ENCODE measurements around the gene ALG2. TPM values are rescaled to one million over a fixed set of nuclear protein-coding genes. Genes with fewer than 3 reads are reported as not detected.

ALG2 gene
- total and polyA plus RNA-seq, 9 of the 15 experiments (the other 6 are each of a cell fraction or from before 2014, with no cell fraction given), result 4.9 to 41.9 (median 20.2) TPM

DNA sequence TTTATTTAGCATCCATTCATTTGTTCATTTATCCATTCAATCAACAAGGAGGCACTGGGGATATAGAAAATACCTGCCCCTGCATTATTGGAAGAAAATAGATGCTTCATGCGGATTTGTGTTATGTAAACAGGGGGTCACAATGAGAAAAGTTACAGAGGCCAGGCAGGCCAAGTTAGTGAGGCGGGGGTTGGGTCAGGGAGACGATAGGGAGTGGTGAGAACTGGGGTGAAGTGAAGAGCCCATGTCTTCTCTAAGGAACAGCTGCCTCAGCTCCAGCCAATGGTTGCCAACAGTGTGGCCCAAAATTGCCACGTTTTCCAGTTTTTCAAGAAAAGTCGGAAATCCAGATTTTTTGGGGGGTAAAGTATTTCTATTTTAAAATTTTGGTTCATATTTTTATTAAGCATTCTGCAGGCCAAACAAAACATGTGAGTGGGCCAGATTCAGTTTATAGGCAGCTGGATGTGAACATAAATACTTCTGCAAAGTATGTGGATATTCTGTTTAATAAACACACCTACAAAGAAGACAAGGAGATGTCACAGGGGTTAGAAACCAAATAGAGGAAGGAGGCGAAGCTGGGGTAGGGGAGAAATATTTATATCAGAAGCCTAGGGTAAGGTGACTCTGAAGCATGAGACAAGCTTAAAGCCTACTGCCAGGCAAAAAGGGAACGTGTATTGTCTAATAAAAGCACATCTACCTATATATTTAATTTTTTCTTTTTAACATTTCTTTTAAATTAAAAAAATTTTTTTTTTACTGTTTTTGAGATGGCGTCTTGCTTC is 44.0 kb downstream of the ALG2 start:
- Histone ChIP-seq H3K79me2 (ENCODE audit: control insufficient read depth, insufficient read depth, low read length) (no peaks in the 10 kb centered on the region), H3K9me1 (ENCODE audit: control insufficient read depth, insufficient read depth, low read length) (no peaks in the 10 kb centered on the region), H3K36me3 (ENCODE audit: control insufficient read depth, insufficient read depth, low read length) (no peaks in the 10 kb centered on the region), H3K9ac (ENCODE audit: insufficient read depth in 1 of 2, low read depth in 2 of 2, low read length in 2 of 2) (no peak overlapping the region), H3K27ac (ENCODE audit: extremely low read depth, low read depth, low read length) (no peak overlapping the region), H4K20me1 (replicated peaks; ENCODE audit: control insufficient read depth, insufficient read depth, low read length) (no peaks in the 10 kb centered on the region), H3K9me3 (replicated peaks; ENCODE audit: control insufficient read depth, insufficient read depth, low read depth, low read length) (no peaks in the 10 kb centered on the region), H3K27me3 (ENCODE audit: control insufficient read depth in 2 of 2, insufficient read depth in 2 of 2, low read length in 2 of 2) (peaks cover 0 to 28% of the 10 kb centered on the region in 2 experiments), H3K4me1 (replicated peaks in 1 of 2; ENCODE audit: control insufficient read depth in 2 of 2, insufficient read depth in 2 of 2, low read length in 2 of 2) (no peaks in the 10 kb centered on the region), H2AFZ (ENCODE audit: low read depth, low read length) (no peak overlapping the region), H3K4me2 (ENCODE audit: insufficient read depth, low read length) (no peak overlapping the region), H3K4me3 (no peak overlapping the region)
- no peak for DNase-seq (ENCODE audit: extremely low read depth in 1 of 4, low spot score in 3 of 4)
- 11% methylated on average over 8 of the region's 8 CpGs for WGBS (ENCODE audit: insufficient coverage, low coverage, missing lambda C conversion rate)
- TF ChIP-seq PYGO2 (tag; IDR thresholded peaks at IDR 0.05) (no peak), MYNN (IDR thresholded peaks at IDR 0.05) (no peak), MYNN (CRISPR knock-in tag; IDR thresholded peaks at IDR 0.05) (no peak)
- TF ChIP-seq, protein P1, sequence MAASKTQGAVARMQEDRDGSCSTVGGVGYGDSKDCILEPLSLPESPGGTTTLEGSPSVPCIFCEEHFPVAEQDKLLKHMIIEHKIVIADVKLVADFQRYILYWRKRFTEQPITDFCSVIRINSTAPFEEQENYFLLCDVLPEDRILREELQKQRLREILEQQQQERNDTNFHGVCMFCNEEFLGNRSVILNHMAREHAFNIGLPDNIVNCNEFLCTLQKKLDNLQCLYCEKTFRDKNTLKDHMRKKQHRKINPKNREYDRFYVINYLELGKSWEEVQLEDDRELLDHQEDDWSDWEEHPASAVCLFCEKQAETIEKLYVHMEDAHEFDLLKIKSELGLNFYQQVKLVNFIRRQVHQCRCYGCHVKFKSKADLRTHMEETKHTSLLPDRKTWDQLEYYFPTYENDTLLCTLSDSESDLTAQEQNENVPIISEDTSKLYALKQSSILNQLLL (CRISPR knock-in tag; IDR thresholded peaks at IDR 0.05; ENCODE audit: borderline replicate concordance), result no peak
- ChIA-PET POLR2A (interaction anchor here (0.6 to 1.0 kb wide), 2 partner anchors 17 to 103 kb away, joined by 3 to 4 read pairs; no protein-coding TSS in a partner anchor), CTCF (ENCODE audit: low intra/inter-chr PET ratio) (no interaction called here)
- intact Hi-C loops (cut with micrococcal nuclease) (no loop called here), in situ Hi-C loops (cut with MboI) (no loop called here)
- ATAC-seq, result no peak
- no TSS peak for BruUV-seq (replicated peaks)
- FAIRE-seq, result no peak
